Measurements from ENCODE around the gene TAF4B. TPM values are rescaled to one million over a fixed set of nuclear protein-coding genes. Genes with fewer than 3 reads are reported as not detected.
A peak's percentile ranks its signal among the peaks of the same experiment; 100 is the strongest.
"Not testable (repeated sequence)": the region's sequence is repeated elsewhere in the genome, so short reads cannot be mapped to it uniquely, and the experiment has no call there.

TAF4B gene
- total RNA-seq, 1 donor from 2014 or later = 3.3 TPM

- no peaks in the 10 kb centered on the region for H3K9me3 Mint-ChIP-seq (ENCODE audit: unreplicated experiment)
- TF ChIP-seq CTCF (IDR thresholded peaks at IDR 0.05; ENCODE audit: unreplicated experiment) = no peak
- H3K27me3 Mint-ChIP-seq (ENCODE audit: unreplicated experiment) = no peaks in the 10 kb centered on the region
- DNase-seq (ENCODE audit: low spot score) = no peak
- H3K27ac Mint-ChIP-seq (ENCODE audit: unreplicated experiment) = no peak overlapping the region
- H3K36me3 Mint-ChIP-seq (ENCODE audit: low read depth, unreplicated experiment) = no peaks in the 10 kb centered on the region
- H3K4me1 Mint-ChIP-seq (ENCODE audit: unreplicated experiment) = no peaks in the 10 kb centered on the region
- H3K4me3 Mint-ChIP-seq (ENCODE audit: unreplicated experiment) = no peak overlapping the region
Measured at GRCh38 chr18:26298107-26298506, 71.9 kb downstream of the TAF4B start.

DNA sequence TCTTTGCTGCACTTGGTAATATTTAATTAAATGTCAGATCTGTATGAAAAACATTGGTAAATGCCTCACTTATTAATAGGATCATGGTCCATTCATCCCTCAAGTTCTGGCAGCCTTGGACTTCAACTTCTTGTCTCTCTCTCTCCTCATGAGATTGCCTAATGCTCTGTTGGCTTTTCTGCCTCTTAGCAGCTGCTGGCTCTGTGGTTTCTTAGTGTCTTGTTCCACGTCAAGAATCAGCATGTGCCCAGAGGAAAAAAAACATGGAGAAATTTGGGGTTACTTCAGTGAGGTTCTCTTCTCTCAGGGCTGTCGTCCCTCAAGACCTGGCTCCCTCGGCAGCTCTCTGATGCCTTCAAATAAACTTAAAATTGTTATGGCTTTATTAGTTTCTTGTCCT, 75.4 kb downstream of the TAF4B start:
- Mint-ChIP-seq H3K4me1 (ENCODE audit: unreplicated experiment) (no peaks in the 10 kb centered on the region), H3K9me3 (ENCODE audit: unreplicated experiment) (no peaks in the 10 kb centered on the region), H3K27ac (ENCODE audit: unreplicated experiment) (no peak overlapping the region), H3K27me3 (ENCODE audit: unreplicated experiment) (no peaks in the 10 kb centered on the region), H3K36me3 (ENCODE audit: low read depth, unreplicated experiment) (no peaks in the 10 kb centered on the region), H3K4me3 (ENCODE audit: unreplicated experiment) (no peak overlapping the region)
- DNase-seq (ENCODE audit: low spot score) = no peak
- no peak for TF ChIP-seq CTCF (IDR thresholded peaks at IDR 0.05; ENCODE audit: unreplicated experiment)

- H3K9me3 Mint-ChIP-seq (ENCODE audit: unreplicated experiment); H3K4me3 Mint-ChIP-seq (ENCODE audit: unreplicated experiment); H3K27ac Mint-ChIP-seq (ENCODE audit: unreplicated experiment); H3K4me1 Mint-ChIP-seq (ENCODE audit: unreplicated experiment); H3K27me3 Mint-ChIP-seq (ENCODE audit: unreplicated experiment); H3K36me3 Mint-ChIP-seq (ENCODE audit: low read depth, unreplicated experiment); DNase-seq (ENCODE audit: low spot score): not testable (repeated sequence)
Measured at GRCh38 chr18:26303222-26303621, 77.0 kb downstream of the TAF4B start.

- Mint-ChIP-seq H3K4me3 (ENCODE audit: unreplicated experiment) (no peak overlapping the region), H3K9me3 (ENCODE audit: unreplicated experiment) (no peaks in the 10 kb centered on the region), H3K27ac (ENCODE audit: unreplicated experiment) (no peak overlapping the region), H3K4me1 (ENCODE audit: unreplicated experiment) (no peaks in the 10 kb centered on the region), H3K27me3 (ENCODE audit: unreplicated experiment) (no peaks in the 10 kb centered on the region), H3K36me3 (ENCODE audit: low read depth, unreplicated experiment) (no peaks in the 10 kb centered on the region)
- no peak for TF ChIP-seq CTCF (IDR thresholded peaks at IDR 0.05; ENCODE audit: unreplicated experiment)
- no peak for DNase-seq (ENCODE audit: low spot score)
Measured at GRCh38 chr18:26304511-26304910, 78.3 kb downstream of the TAF4B start.

- TF ChIP-seq CTCF (IDR thresholded peaks at IDR 0.05; ENCODE audit: unreplicated experiment) = peak; percentile 52
- peak; percentile 50 for DNase-seq (ENCODE audit: low spot score)
- Mint-ChIP-seq H3K9me3 (ENCODE audit: unreplicated experiment) (no peaks in the 10 kb centered on the region), H3K4me1 (ENCODE audit: unreplicated experiment) (peaks cover 9% of the 10 kb centered on the region), H3K27me3 (ENCODE audit: unreplicated experiment) (peaks cover 1% of the 10 kb centered on the region), H3K27ac (ENCODE audit: unreplicated experiment) (no peak overlapping the region), H3K4me3 (ENCODE audit: unreplicated experiment) (no peak overlapping the region), H3K36me3 (ENCODE audit: low read depth, unreplicated experiment) (no peaks in the 10 kb centered on the region)
Measured at GRCh38 chr18:26307161-26307773, 81.0 kb downstream of the TAF4B start.

All from endothelial cell (in vitro differentiated cells).